ENCODE data around the gene DDX27. TPM values are rescaled to one million over a fixed set of nuclear protein-coding genes. Genes with fewer than 3 reads are reported as not detected.

DDX27 gene
- 10 to 100 TPM; 30.4 to 45.8 (median 38.2) TPM for total RNA-seq

GRCh38 chr20:49219091-49219923 lies at the start of gene DDX27:
Gene DDX27, plus strand, starts transcription at chr20:49219416. Its CDS starts 33 bp downstream, at chr20:49219449.
- intact Hi-C loops (cut with DNase I) = loop anchor here (5.0 kb wide), 1 partner anchor 87 kb away; no protein-coding TSS in a partner anchor
- DNase-seq = peak; percentile 96 to 97
- 0% methylated on average over 46 of the region's 46 CpGs for WGBS, 2 donors
- Histone ChIP-seq H3K4me3 (replicated peaks in 1 of 3) (peak within 1 kb of the TSS; percentile 37 to 74 (median 52)), H3K27ac (peak within 1 kb of the TSS; percentile 44 to 89 (median 83)), H3K9me3 (no peaks in the 10 kb centered on the region), H3K36me3 (peaks cover 21 to 27% of the 10 kb centered on the region in 2 donors), H3K4me1 (peaks cover 13 to 18% of the 10 kb centered on the region in 2 donors), H3K27me3 (no peaks in the 10 kb centered on the region)
- no peak for TF ChIP-seq CTCF (IDR thresholded peaks at IDR 0.05)
- peak in 1 of 2 donors; percentile 91 for TF ChIP-seq POLR2A (IDR thresholded peaks at IDR 0.05)

- Histone ChIP-seq H3K4me3 (replicated peaks in 1 of 3) (no peak overlapping the region), H3K9me3 (no peaks in the 10 kb centered on the region), H3K4me1 (peaks cover 74 to 82% of the 10 kb centered on the region in 2 donors), H3K27ac (peak overlapping the region; percentile 51 to 80 (median 69)), H3K27me3 (no peaks in the 10 kb centered on the region), H3K36me3 (peaks cover 0 to 4% of the 10 kb centered on the region in 2 donors)
- WGBS, 2 donors = 34 to 67% methylated on average over 2 of the region's 2 CpGs
- no peak for DNase-seq
- TF ChIP-seq CTCF (IDR thresholded peaks at IDR 0.05) (no peak), POLR2A (IDR thresholded peaks at IDR 0.05) (no peak)
- intact Hi-C loops (cut with DNase I) = no loop called here
Measured at GRCh38 chr20:49169547-49169946, 49.7 kb upstream of the DDX27 start.

GRCh38 chr20:49170714-49171113 lies 48.5 kb upstream of the DDX27 start:
- H3K4me3 ChIP-seq (replicated peaks in 1 of 3) = no peak overlapping the region
- H3K27me3 ChIP-seq = no peaks in the 10 kb centered on the region
- peak overlapping the region; percentile 51 to 80 (median 69) for H3K27ac ChIP-seq
- WGBS, 2 donors = 93 to 94% methylated on average over 2 of the region's 2 CpGs
- no peaks in the 10 kb centered on the region for H3K9me3 ChIP-seq
- no peak for DNase-seq
- peaks cover 66 to 74% of the 10 kb centered on the region in 2 donors for H3K4me1 ChIP-seq
- intact Hi-C loops (cut with DNase I) = no loop called here
- TF ChIP-seq CTCF (IDR thresholded peaks at IDR 0.05) = no peak
- TF ChIP-seq POLR2A (IDR thresholded peaks at IDR 0.05) = no peak
- no peaks in the 10 kb centered on the region for H3K36me3 ChIP-seq

GRCh38 chr20:49171909-49172308 lies 47.3 kb upstream of the DDX27 start:
- no peaks in the 10 kb centered on the region for H3K9me3 ChIP-seq
- peak; percentile 86 to 88 for DNase-seq
- peaks cover 54 to 63% of the 10 kb centered on the region in 2 donors for H3K4me1 ChIP-seq
- intact Hi-C loops (cut with DNase I) = no loop called here
- H3K27ac ChIP-seq = peak overlapping the region; percentile 34 to 80 (median 46)
- H3K36me3 ChIP-seq = no peaks in the 10 kb centered on the region
- H3K4me3 ChIP-seq (replicated peaks in 1 of 3) = no peak overlapping the region
- H3K27me3 ChIP-seq = no peaks in the 10 kb centered on the region
- TF ChIP-seq POLR2A (IDR thresholded peaks at IDR 0.05) (no peak), CTCF (IDR thresholded peaks at IDR 0.05) (no peak)

- 13 to 19% methylated on average over 1 of the region's 1 CpG for WGBS, 2 donors
- Histone ChIP-seq H3K27ac (peak overlapping the region; percentile 34 to 80 (median 46)), H3K27me3 (no peaks in the 10 kb centered on the region), H3K36me3 (no peaks in the 10 kb centered on the region), H3K4me1 (peaks cover 50 to 57% of the 10 kb centered on the region in 2 donors), H3K4me3 (replicated peaks in 1 of 3) (no peak overlapping the region), H3K9me3 (no peaks in the 10 kb centered on the region)
- intact Hi-C loops (cut with DNase I) = no loop called here
- no peak for TF ChIP-seq CTCF (IDR thresholded peaks at IDR 0.05)
- no peak for TF ChIP-seq POLR2A (IDR thresholded peaks at IDR 0.05)
- DNase-seq = no peak
Measured at GRCh38 chr20:49172413-49172812, 46.8 kb upstream of the DDX27 start.
